ENCODE results near the gene ARHGAP10. TPM values are rescaled to one million over a fixed set of nuclear protein-coding genes. Genes with fewer than 3 reads are reported as not detected.
A peak's percentile ranks its signal among the peaks of the same experiment; 100 is the strongest.

The ARHGAP10 gene
- total RNA-seq, 1 donor from 2014 or later: 111 TPM

- Mint-ChIP-seq H3K4me3 (ENCODE audit: unreplicated experiment) (no peak overlapping the region), H3K9me3 (ENCODE audit: low read depth) (peaks cover 10% of the 10 kb centered on the region), H3K27me3 (ENCODE audit: low read depth) (no peaks in the 10 kb centered on the region), H3K4me1 (ENCODE audit: low read depth) (peaks cover 39% of the 10 kb centered on the region), H3K27ac (ENCODE audit: unreplicated experiment) (no peak overlapping the region), H3K36me3 (ENCODE audit: low read depth) (peaks cover 43% of the 10 kb centered on the region)
- TF ChIP-seq CTCF (IDR thresholded peaks at IDR 0.05): no peak
- DNase-seq (ENCODE audit: low spot score): no peak
These were observed 339.1 kb downstream of the ARHGAP10 start for GRCh38 chr4:148071009-148071408.

- peaks cover 34% of the 10 kb centered on the region for H3K4me1 Mint-ChIP-seq (ENCODE audit: low read depth)
- H3K4me3 Mint-ChIP-seq (ENCODE audit: unreplicated experiment): no peak overlapping the region
- peaks cover 51% of the 10 kb centered on the region for H3K36me3 Mint-ChIP-seq (ENCODE audit: low read depth)
- H3K27me3 Mint-ChIP-seq (ENCODE audit: low read depth): no peaks in the 10 kb centered on the region
- TF ChIP-seq CTCF (IDR thresholded peaks at IDR 0.05): no peak
- H3K27ac Mint-ChIP-seq (ENCODE audit: unreplicated experiment): no peak overlapping the region
- H3K9me3 Mint-ChIP-seq (ENCODE audit: low read depth): peaks cover 12% of the 10 kb centered on the region
- DNase-seq (ENCODE audit: low spot score): no peak
These were observed 340.9 kb downstream of the ARHGAP10 start for GRCh38 chr4:148072789-148073188.

GRCh38 chr4:148073349-148073748 lies 341.5 kb downstream of the ARHGAP10 start:
- no peak for DNase-seq (ENCODE audit: low spot score)
- H3K4me3 Mint-ChIP-seq (ENCODE audit: unreplicated experiment): no peak overlapping the region
- peaks cover 55% of the 10 kb centered on the region for H3K36me3 Mint-ChIP-seq (ENCODE audit: low read depth)
- no peak overlapping the region for H3K27ac Mint-ChIP-seq (ENCODE audit: unreplicated experiment)
- no peak for TF ChIP-seq CTCF (IDR thresholded peaks at IDR 0.05)
- H3K9me3 Mint-ChIP-seq (ENCODE audit: low read depth): peaks cover 12% of the 10 kb centered on the region
- H3K4me1 Mint-ChIP-seq (ENCODE audit: low read depth): peaks cover 33% of the 10 kb centered on the region
- no peaks in the 10 kb centered on the region for H3K27me3 Mint-ChIP-seq (ENCODE audit: low read depth)

- Mint-ChIP-seq H3K4me3 (ENCODE audit: unreplicated experiment) (no peak overlapping the region), H3K27ac (ENCODE audit: unreplicated experiment) (peak overlapping the region; percentile 28), H3K27me3 (ENCODE audit: low read depth) (no peaks in the 10 kb centered on the region), H3K36me3 (ENCODE audit: low read depth) (peaks cover 51% of the 10 kb centered on the region), H3K9me3 (ENCODE audit: low read depth) (peaks cover 12% of the 10 kb centered on the region), H3K4me1 (ENCODE audit: low read depth) (peaks cover 24% of the 10 kb centered on the region)
- no peak for DNase-seq (ENCODE audit: low spot score)
- TF ChIP-seq CTCF (IDR thresholded peaks at IDR 0.05): no peak
These were observed 342.6 kb downstream of the ARHGAP10 start for GRCh38 chr4:148074462-148074861.

- H3K4me1 Mint-ChIP-seq (ENCODE audit: low read depth): peaks cover 16% of the 10 kb centered on the region
- DNase-seq (ENCODE audit: low spot score): no peak
- TF ChIP-seq CTCF (IDR thresholded peaks at IDR 0.05): no peak
- H3K4me3 Mint-ChIP-seq (ENCODE audit: unreplicated experiment): no peak overlapping the region
- H3K36me3 Mint-ChIP-seq (ENCODE audit: low read depth): peaks cover 60% of the 10 kb centered on the region
- no peaks in the 10 kb centered on the region for H3K27me3 Mint-ChIP-seq (ENCODE audit: low read depth)
- H3K9me3 Mint-ChIP-seq (ENCODE audit: low read depth): peaks cover 12% of the 10 kb centered on the region
- no peak overlapping the region for H3K27ac Mint-ChIP-seq (ENCODE audit: unreplicated experiment)
These were observed 343.6 kb downstream of the ARHGAP10 start for GRCh38 chr4:148075438-148075837.

All from chondrocyte (in vitro differentiated cells).